DOHH2 (cell line): ENCODE results near the gene SNHG17.

Experiments
- EZH2phosphoT487 ChIP-seq: fragments of 200-600 bp; sonication (generic); IDR thresholded peaks from 2 replicates; pipeline ENCODE4 v1.6.1; 2017; ENCODE audit warnings: borderline replicate concordance, mild to moderate bottlenecking, antibody characterized with exemption, low read length, moderate library complexity, mixed read lengths
- TF ChIP-seq, protein P1 (sequence below): fragments of 200-600 bp; sonication (generic); IDR thresholded peaks from one replicate; pipeline ENCODE4 v1.5.1; 2014; ENCODE audit warnings: antibody characterized with exemption, mild to moderate bottlenecking, low read depth, low read length; ENCODE audit not compliant: poor library complexity, severe bottlenecking

DNA sequence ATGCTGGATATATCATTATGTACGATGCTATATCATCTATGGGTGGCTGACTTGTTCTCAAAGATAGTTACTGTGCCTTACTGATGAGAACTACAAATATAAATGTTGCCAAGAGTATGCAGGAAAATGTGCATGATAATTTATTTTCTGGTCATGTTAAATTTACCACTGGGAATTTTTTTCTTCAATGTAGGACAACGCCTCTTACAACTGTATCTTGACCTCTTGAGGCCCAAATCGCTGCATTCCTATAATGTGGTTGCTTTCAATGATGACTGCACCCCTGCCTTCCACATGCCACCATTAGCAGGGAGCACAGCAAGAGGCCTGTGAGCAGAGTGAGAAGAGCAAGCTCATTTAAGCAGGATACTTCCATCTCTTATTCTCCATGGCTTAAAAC lies 31.9 kb upstream of the SNHG17 start:
- TF ChIP-seq, protein P1, sequence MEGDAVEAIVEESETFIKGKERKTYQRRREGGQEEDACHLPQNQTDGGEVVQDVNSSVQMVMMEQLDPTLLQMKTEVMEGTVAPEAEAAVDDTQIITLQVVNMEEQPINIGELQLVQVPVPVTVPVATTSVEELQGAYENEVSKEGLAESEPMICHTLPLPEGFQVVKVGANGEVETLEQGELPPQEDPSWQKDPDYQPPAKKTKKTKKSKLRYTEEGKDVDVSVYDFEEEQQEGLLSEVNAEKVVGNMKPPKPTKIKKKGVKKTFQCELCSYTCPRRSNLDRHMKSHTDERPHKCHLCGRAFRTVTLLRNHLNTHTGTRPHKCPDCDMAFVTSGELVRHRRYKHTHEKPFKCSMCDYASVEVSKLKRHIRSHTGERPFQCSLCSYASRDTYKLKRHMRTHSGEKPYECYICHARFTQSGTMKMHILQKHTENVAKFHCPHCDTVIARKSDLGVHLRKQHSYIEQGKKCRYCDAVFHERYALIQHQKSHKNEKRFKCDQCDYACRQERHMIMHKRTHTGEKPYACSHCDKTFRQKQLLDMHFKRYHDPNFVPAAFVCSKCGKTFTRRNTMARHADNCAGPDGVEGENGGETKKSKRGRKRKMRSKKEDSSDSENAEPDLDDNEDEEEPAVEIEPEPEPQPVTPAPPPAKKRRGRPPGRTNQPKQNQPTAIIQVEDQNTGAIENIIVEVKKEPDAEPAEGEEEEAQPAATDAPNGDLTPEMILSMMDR = no peak
- no peak for TF ChIP-seq EZH2phosphoT487
